Measurements from ENCODE around the gene RNF186. TPM values are rescaled to one million over a fixed set of nuclear protein-coding genes. Genes with fewer than 3 reads are reported as not detected.

The RNF186 gene
- total RNA-seq, 1 experiment from 2014 or later: not detected

DNA sequence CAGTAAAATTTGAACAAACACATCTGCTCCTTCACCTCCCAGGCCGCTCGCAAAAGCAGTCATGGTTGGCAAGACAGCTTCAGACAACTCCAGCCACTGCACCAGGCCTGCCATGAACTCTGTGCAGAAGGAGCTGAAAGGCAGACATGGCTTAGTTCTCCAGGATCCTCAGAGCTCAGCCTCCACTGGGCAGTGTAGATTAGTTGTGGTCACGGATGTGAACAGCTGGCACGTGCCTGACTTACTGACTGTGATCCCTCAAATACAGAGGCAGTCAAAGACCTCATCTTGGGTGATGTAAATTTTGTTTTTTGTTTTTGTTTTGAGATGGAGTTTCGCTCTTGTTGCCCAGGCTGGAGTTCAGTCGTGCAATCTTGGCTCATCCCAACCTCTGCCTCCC, 43.7 kb downstream of the RNF186 start:
- Histone ChIP-seq H3K9me2 (replicated peaks; ENCODE audit: insufficient read depth, low read length) (no peaks in the 10 kb centered on the region), H3K9me3 (ENCODE audit: low read length) (no peaks in the 10 kb centered on the region), H3K4me1 (ENCODE audit: low read length) (no peaks in the 10 kb centered on the region), H2AFZ (ENCODE audit: low read length) (no peak overlapping the region), H3K36me3 (ENCODE audit: insufficient read depth, low read length) (no peaks in the 10 kb centered on the region), H3K79me2 (ENCODE audit: low read length) (no peaks in the 10 kb centered on the region), H3K4me3 (ENCODE audit: low read length) (no peak overlapping the region), H3K9ac (ENCODE audit: low read length) (no peak overlapping the region), H3K27ac (ENCODE audit: low read length) (no peak overlapping the region), H3K27me3 (ENCODE audit: low read length) (no peaks in the 10 kb centered on the region), H4K20me1 (ENCODE audit: insufficient read depth, low read depth, low read length) (no peaks in the 10 kb centered on the region), H3K4me2 (ENCODE audit: low read depth, low read length, poor library complexity, severe bottlenecking) (no peak overlapping the region)
- no peak for DNase-seq

DNA sequence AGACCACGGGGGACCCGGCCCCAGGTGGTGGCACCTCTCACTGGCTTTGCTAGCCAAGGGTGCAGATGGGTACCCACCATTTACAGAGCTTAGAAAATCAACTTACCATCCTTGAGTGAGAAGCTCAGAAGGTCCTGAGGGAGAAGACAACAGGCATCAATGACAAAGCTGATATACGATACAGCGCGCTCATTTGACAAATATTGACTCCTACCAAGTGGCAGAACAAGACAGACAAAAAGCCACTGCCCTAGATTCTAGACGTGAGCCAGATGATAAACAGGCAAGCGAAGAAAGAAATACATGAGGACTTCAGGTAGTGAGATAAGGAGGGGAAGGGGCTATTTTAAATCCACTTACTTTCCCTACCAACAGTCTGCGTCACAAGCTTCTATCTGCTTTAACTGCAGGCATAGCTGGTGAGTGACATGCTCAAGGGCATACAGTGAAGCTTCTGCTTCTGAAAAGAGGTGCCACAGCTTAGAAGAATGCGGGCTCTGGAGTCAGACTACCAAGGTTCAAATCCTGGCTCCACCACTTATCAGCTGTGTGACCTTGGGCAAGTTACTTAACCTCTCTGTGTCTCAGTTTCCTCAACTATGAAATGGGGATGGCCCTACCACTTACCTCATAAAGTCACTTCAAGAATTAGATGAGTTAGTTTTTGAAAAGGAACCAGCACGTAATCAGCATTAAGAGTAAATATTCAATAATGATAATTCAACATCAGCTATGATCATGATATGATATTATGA, 44.5 kb downstream of the RNF186 start:
- no peak overlapping the region for H3K4me2 ChIP-seq (ENCODE audit: low read depth, low read length, poor library complexity, severe bottlenecking)
- no peak overlapping the region for H3K9ac ChIP-seq (ENCODE audit: low read length)
- no peaks in the 10 kb centered on the region for H3K36me3 ChIP-seq (ENCODE audit: insufficient read depth, low read length)

DNA sequence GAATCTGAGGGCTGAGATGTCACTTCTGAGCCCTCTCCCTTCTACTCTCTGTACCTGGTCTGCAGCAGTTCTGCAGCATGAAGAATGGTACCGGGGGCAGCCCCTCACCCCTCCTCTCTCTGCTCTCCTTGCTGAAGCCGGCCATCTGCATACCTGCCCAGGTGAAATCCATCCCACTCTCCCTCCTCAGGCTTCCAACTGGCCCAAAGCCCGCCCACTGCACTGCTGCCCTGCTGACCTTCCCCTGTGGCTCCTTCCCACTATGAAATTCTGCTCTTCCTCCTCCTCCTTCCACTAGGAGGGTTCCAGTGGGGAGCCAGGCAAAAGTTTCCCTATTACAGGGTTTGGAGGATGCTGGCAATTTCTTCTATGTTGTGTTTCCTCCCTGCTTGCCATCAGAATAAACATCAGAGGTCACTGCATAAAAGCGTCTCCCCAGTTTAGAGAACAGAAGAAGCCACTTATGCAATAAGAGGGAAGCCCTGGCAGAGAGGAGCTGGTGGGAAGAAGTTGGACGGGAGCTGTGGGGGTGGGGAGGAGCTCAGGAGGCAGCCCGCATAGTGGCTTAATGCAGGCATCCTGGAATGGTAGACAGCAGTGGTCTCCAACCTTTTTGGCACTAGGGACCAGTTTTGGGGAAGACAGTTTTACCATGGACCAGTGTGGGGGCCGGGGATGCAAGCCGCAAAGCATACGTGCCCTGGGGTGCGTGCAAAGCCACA, 45.7 kb downstream of the RNF186 start:
- no peak for DNase-seq
- no peak overlapping the region for H3K4me3 ChIP-seq (ENCODE audit: low read length)
- H3K4me1 ChIP-seq (ENCODE audit: low read length): peaks cover 8% of the 10 kb centered on the region
- H4K20me1 ChIP-seq (ENCODE audit: insufficient read depth, low read depth, low read length): no peaks in the 10 kb centered on the region
- H3K79me2 ChIP-seq (ENCODE audit: low read length): no peaks in the 10 kb centered on the region
- no peak overlapping the region for H3K9ac ChIP-seq (ENCODE audit: low read length)
- H3K4me2 ChIP-seq (ENCODE audit: low read depth, low read length, poor library complexity, severe bottlenecking): no peak overlapping the region
- H3K9me3 ChIP-seq (ENCODE audit: low read length): no peaks in the 10 kb centered on the region
- no peaks in the 10 kb centered on the region for H3K36me3 ChIP-seq (ENCODE audit: insufficient read depth, low read length)
- H3K9me2 ChIP-seq (replicated peaks; ENCODE audit: insufficient read depth, low read length): no peaks in the 10 kb centered on the region
- no peak overlapping the region for H2AFZ ChIP-seq (ENCODE audit: low read length)
- H3K27ac ChIP-seq (ENCODE audit: low read length): no peak overlapping the region
- no peaks in the 10 kb centered on the region for H3K27me3 ChIP-seq (ENCODE audit: low read length)

More for the DNA sequence above, 44.5 kb downstream of the RNF186 start:
- no peaks in the 10 kb centered on the region for H3K79me2 ChIP-seq (ENCODE audit: low read length)
- no peaks in the 10 kb centered on the region for H3K27me3 ChIP-seq (ENCODE audit: low read length)
- no peaks in the 10 kb centered on the region for H3K4me1 ChIP-seq (ENCODE audit: low read length)
- H3K9me3 ChIP-seq (ENCODE audit: low read length): no peaks in the 10 kb centered on the region
- H2AFZ ChIP-seq (ENCODE audit: low read length): no peak overlapping the region
- no peaks in the 10 kb centered on the region for H3K9me2 ChIP-seq (replicated peaks; ENCODE audit: insufficient read depth, low read length)
- H3K4me3 ChIP-seq (ENCODE audit: low read length): no peak overlapping the region
- H3K27ac ChIP-seq (ENCODE audit: low read length): no peak overlapping the region
- no peak for DNase-seq
- H4K20me1 ChIP-seq (ENCODE audit: insufficient read depth, low read depth, low read length): no peaks in the 10 kb centered on the region

DNA sequence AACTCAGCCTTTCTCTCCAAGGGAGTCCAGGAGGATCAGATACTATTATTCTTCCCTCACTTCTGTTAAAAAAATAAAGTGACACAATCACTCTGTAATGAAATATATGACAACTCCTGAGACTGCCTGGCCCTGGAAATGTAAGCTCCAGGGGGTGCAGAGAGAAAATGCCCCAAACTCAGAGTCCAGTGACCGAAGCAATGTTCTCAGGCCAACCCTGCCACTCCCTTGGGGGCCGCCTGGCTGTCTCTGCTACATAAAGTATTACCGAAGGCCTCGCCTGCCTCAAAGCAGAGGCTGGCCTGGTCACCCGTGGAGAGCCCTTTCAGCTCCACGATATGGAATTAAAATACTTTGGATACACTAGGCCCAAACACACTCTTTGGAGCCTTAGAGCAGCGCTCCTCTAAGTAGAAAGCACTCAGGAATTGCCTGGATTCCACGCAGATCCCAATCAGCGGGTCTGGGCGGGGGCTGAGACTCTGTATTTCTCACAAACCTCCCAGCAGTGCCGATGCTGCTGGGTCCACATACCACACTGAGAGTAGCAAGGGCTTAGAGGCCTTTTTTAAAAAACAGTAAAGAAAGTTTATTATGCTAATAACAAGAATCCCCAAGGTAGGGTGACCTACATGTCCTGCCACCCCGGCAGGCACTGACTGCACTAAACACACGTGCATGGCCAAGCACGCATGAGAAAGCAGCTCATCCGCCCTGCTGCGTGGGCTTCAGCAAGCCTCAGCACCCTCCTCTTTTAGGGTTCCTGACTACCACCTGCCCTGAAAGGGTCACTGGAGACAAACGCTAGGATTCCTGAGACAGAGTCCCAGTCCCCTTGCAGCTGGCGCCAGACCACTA, 46.5 kb downstream of the RNF186 start:
- Histone ChIP-seq H3K36me3 (ENCODE audit: insufficient read depth, low read length) (no peaks in the 10 kb centered on the region), H3K4me3 (ENCODE audit: low read length) (no peak overlapping the region), H3K27me3 (ENCODE audit: low read length) (no peaks in the 10 kb centered on the region), H3K4me1 (ENCODE audit: low read length) (peaks cover 8% of the 10 kb centered on the region), H3K27ac (ENCODE audit: low read length) (no peak overlapping the region), H3K9ac (ENCODE audit: low read length) (no peak overlapping the region), H3K9me2 (replicated peaks; ENCODE audit: insufficient read depth, low read length) (no peaks in the 10 kb centered on the region), H4K20me1 (ENCODE audit: insufficient read depth, low read depth, low read length) (no peaks in the 10 kb centered on the region), H3K9me3 (ENCODE audit: low read length) (no peaks in the 10 kb centered on the region), H2AFZ (ENCODE audit: low read length) (no peak overlapping the region), H3K4me2 (ENCODE audit: low read depth, low read length, poor library complexity, severe bottlenecking) (no peak overlapping the region), H3K79me2 (ENCODE audit: low read length) (no peaks in the 10 kb centered on the region)
- no peak for DNase-seq

DNA sequence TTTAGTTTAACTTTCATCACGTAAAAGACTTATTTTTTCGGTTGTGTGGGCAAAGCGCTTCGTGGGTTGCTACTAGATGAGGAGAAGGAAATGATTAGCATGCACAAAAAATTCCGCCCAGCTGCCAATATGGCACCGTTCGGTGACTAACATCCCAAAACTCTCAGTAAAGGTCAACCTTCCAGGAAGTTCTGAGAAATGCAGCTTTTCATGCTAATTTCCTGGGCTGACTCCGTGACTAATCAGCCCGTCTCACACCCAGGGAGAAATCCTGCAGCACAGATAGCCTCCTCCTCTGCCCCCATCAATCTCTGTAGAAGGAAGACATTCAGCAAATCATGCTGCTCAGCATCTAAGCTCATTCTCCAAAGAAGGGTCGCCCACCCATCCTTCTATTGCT, 49.5 kb downstream of the RNF186 start:
- Histone ChIP-seq H3K27me3 (ENCODE audit: low read length) (no peaks in the 10 kb centered on the region), H4K20me1 (ENCODE audit: insufficient read depth, low read depth, low read length) (no peaks in the 10 kb centered on the region), H3K4me2 (ENCODE audit: low read depth, low read length, poor library complexity, severe bottlenecking) (no peak overlapping the region), H3K9ac (ENCODE audit: low read length) (no peak overlapping the region), H3K36me3 (ENCODE audit: insufficient read depth, low read length) (no peaks in the 10 kb centered on the region), H3K9me3 (ENCODE audit: low read length) (no peaks in the 10 kb centered on the region), H3K79me2 (ENCODE audit: low read length) (no peaks in the 10 kb centered on the region), H3K4me3 (ENCODE audit: low read length) (no peak overlapping the region), H3K27ac (ENCODE audit: low read length) (no peak overlapping the region), H3K9me2 (replicated peaks; ENCODE audit: insufficient read depth, low read length) (no peaks in the 10 kb centered on the region), H3K4me1 (ENCODE audit: low read length) (peaks cover 8% of the 10 kb centered on the region), H2AFZ (ENCODE audit: low read length) (no peak overlapping the region)
- DNase-seq: no peak

DNA sequence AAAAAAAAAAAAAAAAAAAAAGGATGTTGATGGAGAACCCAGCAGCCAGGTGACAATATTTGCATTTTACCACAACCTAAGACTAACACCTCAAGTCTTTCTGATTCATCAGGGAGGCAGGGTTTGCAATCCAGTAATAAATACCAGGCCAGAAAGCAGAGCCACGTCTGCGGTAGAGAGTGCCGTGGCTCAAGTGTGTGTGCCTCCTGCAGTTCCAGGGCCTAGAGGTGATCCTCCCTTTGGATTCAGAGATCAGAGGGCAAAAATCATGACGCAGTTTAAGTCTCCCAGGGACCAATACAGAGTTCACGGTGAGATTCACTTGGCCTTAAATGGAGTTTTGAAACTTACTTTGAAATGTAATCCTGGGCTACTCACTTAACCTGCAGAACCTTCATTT, 50.2 kb downstream of the RNF186 start:
- H3K27me3 ChIP-seq (ENCODE audit: low read length): no peaks in the 10 kb centered on the region
- H4K20me1 ChIP-seq (ENCODE audit: insufficient read depth, low read depth, low read length): no peaks in the 10 kb centered on the region
- H3K9me2 ChIP-seq (replicated peaks; ENCODE audit: insufficient read depth, low read length): no peaks in the 10 kb centered on the region
- H3K9ac ChIP-seq (ENCODE audit: low read length): no peak overlapping the region
- DNase-seq: no peak
- H3K79me2 ChIP-seq (ENCODE audit: low read length): no peaks in the 10 kb centered on the region
- H3K27ac ChIP-seq (ENCODE audit: low read length): no peak overlapping the region
- no peaks in the 10 kb centered on the region for H3K36me3 ChIP-seq (ENCODE audit: insufficient read depth, low read length)
- peaks cover 8% of the 10 kb centered on the region for H3K4me1 ChIP-seq (ENCODE audit: low read length)
- H2AFZ ChIP-seq (ENCODE audit: low read length): no peak overlapping the region
- H3K4me3 ChIP-seq (ENCODE audit: low read length): no peak overlapping the region
- H3K9me3 ChIP-seq (ENCODE audit: low read length): no peaks in the 10 kb centered on the region
- no peak overlapping the region for H3K4me2 ChIP-seq (ENCODE audit: low read depth, low read length, poor library complexity, severe bottlenecking)

Other genes starting within 250 kb of the RNF186 start
- not detected in 2 replicates for gene NBL1, start 171.0 kb downstream of the RNF186 start, total RNA-seq (2014; rRNA removed; shearing (Covaris generic); ENCODE audit: low replicate concordance)
- gene HTR6, start 150.4 kb downstream of the RNF186 start, total RNA-seq (2014; rRNA removed; shearing (Covaris generic); ENCODE audit: low replicate concordance): not detected in 2 replicates
- gene TMCO4, start 15.4 kb downstream of the RNF186 start, total RNA-seq (2014; rRNA removed; shearing (Covaris generic); ENCODE audit: low replicate concordance): 9.9 and 20.6 TPM in 2 replicates
- 7.0 and 9.1 TPM in 2 replicates for gene OTUD3, start 67.1 kb upstream of the RNF186 start, total RNA-seq (2014; rRNA removed; shearing (Covaris generic); ENCODE audit: low replicate concordance)
- not detected in 2 replicates for gene PLA2G2E, start 108.3 kb upstream of the RNF186 start, total RNA-seq (2014; rRNA removed; shearing (Covaris generic); ENCODE audit: low replicate concordance)
- not detected in 2 replicates for gene PLA2G2A, start 164.3 kb upstream of the RNF186 start, total RNA-seq (2014; rRNA removed; shearing (Covaris generic); ENCODE audit: low replicate concordance)

All from Karpas-422 (cell line).